Measurements from ENCODE around the gene MYZAP.

Gene MYZAP

DNA sequence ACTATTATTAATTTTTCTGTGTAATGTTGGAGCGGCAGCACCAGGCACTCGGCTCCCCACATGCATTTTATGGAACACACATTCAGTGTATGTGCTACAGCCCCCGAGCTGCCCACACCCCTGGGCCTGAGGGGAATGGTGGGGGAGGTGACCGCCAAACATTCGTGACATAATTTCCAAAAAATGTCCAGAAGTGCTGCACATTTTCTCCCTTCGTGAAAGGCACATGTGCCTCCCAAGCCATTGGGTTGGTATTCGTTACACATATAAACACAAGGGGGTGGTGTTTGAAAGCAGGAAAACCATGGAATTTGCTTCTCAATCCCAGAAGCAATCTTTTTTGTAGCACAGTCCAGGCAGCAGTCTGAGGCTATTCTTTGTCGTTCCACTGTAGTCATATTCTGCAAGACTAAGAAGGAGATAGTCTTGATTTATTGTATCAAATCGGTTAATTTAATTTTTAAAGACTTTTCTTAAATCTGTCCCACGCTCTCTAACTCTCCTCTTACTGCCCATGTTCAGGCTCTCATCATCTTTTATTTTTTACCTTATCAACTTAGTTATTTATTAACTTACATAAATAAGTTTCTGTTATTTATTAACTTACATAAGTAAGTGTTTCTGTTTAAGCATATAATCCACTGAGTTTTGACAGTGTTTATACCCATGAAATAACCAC is 75.6 kb downstream of the MYZAP start:
- Histone ChIP-seq H3K4me2 (ENCODE audit: low read depth, low read length, poor library complexity, severe bottlenecking) (no peak overlapping the region), H3K4me1 (ENCODE audit: insufficient read depth, low read length, poor library complexity, severe bottlenecking) (no peaks in the 10 kb centered on the region), H3K27me3 (ENCODE audit: insufficient read depth, low read length, poor library complexity, severe bottlenecking) (peaks cover 23% of the 10 kb centered on the region), H3K9me3 (ENCODE audit: insufficient read depth, low read depth, low read length) (no peaks in the 10 kb centered on the region), H3K9me2 (replicated peaks; ENCODE audit: low read depth, low read length) (no peaks in the 10 kb centered on the region), H2AFZ (ENCODE audit: low read length) (no peak overlapping the region), H3K79me2 (ENCODE audit: insufficient read depth, low read length) (no peaks in the 10 kb centered on the region), H3K9ac (ENCODE audit: low read depth, low read length, poor library complexity, severe bottlenecking) (no peak overlapping the region), H3F3A (ENCODE audit: low read depth) (no peaks in the 10 kb centered on the region), H4K20me1 (ENCODE audit: insufficient read depth, low read length, poor library complexity, severe bottlenecking) (no peaks in the 10 kb centered on the region), H3K36me3 (ENCODE audit: insufficient read depth, low read length) (no peaks in the 10 kb centered on the region), H3K4me3 (ENCODE audit: low read length, poor library complexity, severe bottlenecking) (no peak overlapping the region)
- TF ChIP-seq, protein P1, sequence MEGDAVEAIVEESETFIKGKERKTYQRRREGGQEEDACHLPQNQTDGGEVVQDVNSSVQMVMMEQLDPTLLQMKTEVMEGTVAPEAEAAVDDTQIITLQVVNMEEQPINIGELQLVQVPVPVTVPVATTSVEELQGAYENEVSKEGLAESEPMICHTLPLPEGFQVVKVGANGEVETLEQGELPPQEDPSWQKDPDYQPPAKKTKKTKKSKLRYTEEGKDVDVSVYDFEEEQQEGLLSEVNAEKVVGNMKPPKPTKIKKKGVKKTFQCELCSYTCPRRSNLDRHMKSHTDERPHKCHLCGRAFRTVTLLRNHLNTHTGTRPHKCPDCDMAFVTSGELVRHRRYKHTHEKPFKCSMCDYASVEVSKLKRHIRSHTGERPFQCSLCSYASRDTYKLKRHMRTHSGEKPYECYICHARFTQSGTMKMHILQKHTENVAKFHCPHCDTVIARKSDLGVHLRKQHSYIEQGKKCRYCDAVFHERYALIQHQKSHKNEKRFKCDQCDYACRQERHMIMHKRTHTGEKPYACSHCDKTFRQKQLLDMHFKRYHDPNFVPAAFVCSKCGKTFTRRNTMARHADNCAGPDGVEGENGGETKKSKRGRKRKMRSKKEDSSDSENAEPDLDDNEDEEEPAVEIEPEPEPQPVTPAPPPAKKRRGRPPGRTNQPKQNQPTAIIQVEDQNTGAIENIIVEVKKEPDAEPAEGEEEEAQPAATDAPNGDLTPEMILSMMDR (conservative IDR thresholded peaks at IDR 0.05; ENCODE audit: low read length) = 0 out of 2 replicates have a peak, but pooled peaks have one; percentile 14
- TF ChIP-seq EZH2phosphoT487 (IDR thresholded peaks at IDR 0.05; ENCODE audit: borderline replicate concordance) = no peak

DNA sequence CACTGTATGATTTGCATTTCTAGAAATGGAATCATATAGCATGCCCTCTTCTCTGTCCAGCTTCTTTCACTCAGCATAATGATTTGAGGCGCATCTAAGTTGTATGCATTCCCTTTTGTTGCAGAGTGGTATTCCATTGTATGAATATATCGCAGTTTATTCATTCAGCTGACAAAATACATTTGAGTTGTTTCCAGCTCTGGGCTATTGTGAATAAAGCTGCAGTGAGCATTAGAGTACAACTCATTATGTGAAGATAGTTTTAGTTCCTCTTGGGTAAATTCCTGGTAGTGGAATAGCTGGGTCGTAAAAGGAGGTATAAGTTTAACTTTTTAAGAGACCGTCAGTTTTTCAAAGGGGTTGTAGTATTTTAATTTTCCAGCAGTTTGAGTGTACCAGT is 76.3 kb downstream of the MYZAP start:
- Histone ChIP-seq H3K79me2 (ENCODE audit: insufficient read depth, low read length) (no peaks in the 10 kb centered on the region), H3K9me2 (replicated peaks; ENCODE audit: low read depth, low read length) (no peaks in the 10 kb centered on the region), H3K9me3 (ENCODE audit: insufficient read depth, low read depth, low read length) (no peaks in the 10 kb centered on the region), H3K4me1 (ENCODE audit: insufficient read depth, low read length, poor library complexity, severe bottlenecking) (no peaks in the 10 kb centered on the region), H4K20me1 (ENCODE audit: insufficient read depth, low read length, poor library complexity, severe bottlenecking) (no peaks in the 10 kb centered on the region), H3K4me3 (ENCODE audit: low read length, poor library complexity, severe bottlenecking) (no peak overlapping the region), H3K36me3 (ENCODE audit: insufficient read depth, low read length) (no peaks in the 10 kb centered on the region), H3K27me3 (ENCODE audit: insufficient read depth, low read length, poor library complexity, severe bottlenecking) (peaks cover 30% of the 10 kb centered on the region), H3F3A (ENCODE audit: low read depth) (no peaks in the 10 kb centered on the region), H2AFZ (ENCODE audit: low read length) (no peak overlapping the region), H3K4me2 (ENCODE audit: low read depth, low read length, poor library complexity, severe bottlenecking) (no peak overlapping the region), H3K9ac (ENCODE audit: low read depth, low read length, poor library complexity, severe bottlenecking) (no peak overlapping the region)
- no peak for TF ChIP-seq EZH2phosphoT487 (IDR thresholded peaks at IDR 0.05; ENCODE audit: borderline replicate concordance)
- TF ChIP-seq, protein P1 (conservative IDR thresholded peaks at IDR 0.05; ENCODE audit: low read length) = no peak

DNA sequence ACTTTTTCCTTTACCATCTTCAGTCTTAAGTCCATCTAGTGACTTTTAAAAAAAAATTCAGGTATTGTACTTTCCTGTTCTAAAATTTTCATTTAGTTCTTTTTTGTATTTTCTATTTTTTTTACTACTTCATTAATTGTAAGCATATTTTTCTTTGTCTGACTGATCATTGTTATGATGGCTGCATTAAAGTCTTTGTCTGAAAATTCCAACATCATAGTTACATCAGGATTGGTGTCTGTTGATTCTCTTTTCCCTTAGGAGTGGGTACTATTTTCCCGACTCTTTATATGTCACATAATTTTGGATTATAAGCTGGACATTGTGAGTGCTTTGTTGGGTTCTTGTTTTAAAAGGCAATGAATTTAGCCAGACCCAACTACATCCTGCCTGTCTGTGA is 79.9 kb downstream of the MYZAP start:
- H2AFZ ChIP-seq (ENCODE audit: low read length) = no peak overlapping the region
- no peaks in the 10 kb centered on the region for H3K4me1 ChIP-seq (ENCODE audit: insufficient read depth, low read length, poor library complexity, severe bottlenecking)
- H3K4me3 ChIP-seq (ENCODE audit: low read length, poor library complexity, severe bottlenecking) = no peak overlapping the region
- H3K9me2 ChIP-seq (replicated peaks; ENCODE audit: low read depth, low read length) = no peaks in the 10 kb centered on the region
- TF ChIP-seq EZH2phosphoT487 (IDR thresholded peaks at IDR 0.05; ENCODE audit: borderline replicate concordance) = no peak
- TF ChIP-seq, protein P1 (conservative IDR thresholded peaks at IDR 0.05; ENCODE audit: low read length) = no peak
- no peaks in the 10 kb centered on the region for H4K20me1 ChIP-seq (ENCODE audit: insufficient read depth, low read length, poor library complexity, severe bottlenecking)
- H3K9ac ChIP-seq (ENCODE audit: low read depth, low read length, poor library complexity, severe bottlenecking) = no peak overlapping the region
- H3K27me3 ChIP-seq (ENCODE audit: insufficient read depth, low read length, poor library complexity, severe bottlenecking) = peaks cover 45% of the 10 kb centered on the region
- no peaks in the 10 kb centered on the region for H3K9me3 ChIP-seq (ENCODE audit: insufficient read depth, low read depth, low read length)
- no peaks in the 10 kb centered on the region for H3K36me3 ChIP-seq (ENCODE audit: insufficient read depth, low read length)
- H3K4me2 ChIP-seq (ENCODE audit: low read depth, low read length, poor library complexity, severe bottlenecking) = no peak overlapping the region
- no peaks in the 10 kb centered on the region for H3K79me2 ChIP-seq (ENCODE audit: insufficient read depth, low read length)
- no peaks in the 10 kb centered on the region for H3F3A ChIP-seq (ENCODE audit: low read depth)

All from Loucy (cell line).